Nasal cavity respiratory epithelium epithelial cell of viscerocranial mucosa (primary cell): ENCODE results near the gene GLMP. TPM values are rescaled to one million over a fixed set of nuclear protein-coding genes. Genes with fewer than 3 reads are reported as not detected.

Source experiments
- total RNA-seq: library from RNA; depleted of rRNA; stranded (reverse); fragments of >200 nt; gene quantifications from 2 replicates; pipeline ENCODE4 v1.2.3, GENCODE V29; 2014

The GLMP gene, protein sequence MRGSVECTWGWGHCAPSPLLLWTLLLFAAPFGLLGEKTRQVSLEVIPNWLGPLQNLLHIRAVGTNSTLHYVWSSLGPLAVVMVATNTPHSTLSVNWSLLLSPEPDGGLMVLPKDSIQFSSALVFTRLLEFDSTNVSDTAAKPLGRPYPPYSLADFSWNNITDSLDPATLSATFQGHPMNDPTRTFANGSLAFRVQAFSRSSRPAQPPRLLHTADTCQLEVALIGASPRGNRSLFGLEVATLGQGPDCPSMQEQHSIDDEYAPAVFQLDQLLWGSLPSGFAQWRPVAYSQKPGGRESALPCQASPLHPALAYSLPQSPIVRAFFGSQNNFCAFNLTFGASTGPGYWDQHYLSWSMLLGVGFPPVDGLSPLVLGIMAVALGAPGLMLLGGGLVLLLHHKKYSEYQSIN
- total RNA-seq, result 27.0 and 28.6 TPM in 2 replicates

GRCh38 chr1:156295391-156295947, at the start of gene GLMP:
TSS of gene GLMP (minus strand) at chr1:156295679. CDS start at chr1:156295645, 34 bp downstream.

DNA sequence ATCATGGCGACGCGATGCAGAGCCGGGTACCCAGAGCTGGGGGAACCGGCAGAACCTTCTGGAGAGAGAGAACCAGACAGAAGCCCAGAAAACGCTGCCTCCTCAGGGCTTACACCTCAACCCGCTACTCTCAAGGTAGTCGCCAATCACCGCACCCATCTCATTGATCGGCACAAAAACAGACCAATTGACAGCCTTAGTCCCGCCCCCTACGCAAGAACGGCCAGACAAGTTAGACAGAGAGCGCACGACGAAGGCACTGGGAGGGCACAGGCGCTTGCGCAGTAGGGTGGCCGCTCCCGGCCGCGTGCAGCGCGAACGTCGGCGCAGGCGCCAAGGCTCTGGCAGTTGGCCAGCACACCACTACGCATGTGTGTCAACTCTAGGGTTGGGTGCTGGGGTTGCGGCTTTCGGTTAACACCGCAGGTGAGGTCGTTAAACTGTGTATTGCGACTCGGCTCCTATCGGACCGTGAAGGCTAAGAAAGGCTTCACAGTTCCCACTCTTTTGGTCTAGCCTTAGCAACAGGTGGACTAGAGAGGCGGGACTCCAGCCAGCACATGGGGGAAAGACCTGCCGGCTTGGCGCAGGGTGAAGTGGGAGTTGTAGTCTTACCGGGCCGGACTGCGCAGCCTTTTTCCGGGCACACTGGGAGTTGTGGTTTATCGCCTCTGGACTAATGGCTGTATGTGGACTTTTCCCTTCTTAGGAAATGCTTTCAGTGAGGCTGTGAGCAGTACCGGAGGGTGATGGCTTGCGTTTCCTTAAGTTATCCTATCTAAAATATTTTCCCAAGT, 42.9 kb upstream of the GLMP start, which contains the start of the genes CCT3 and TSACC:
Gene CCT3 (minus strand): TSS at position 113 of the 797 bp plus-strand sequence. CDS start 108 bp downstream, at position 5.
Gene TSACC (plus strand): TSS at position 347 of the 797 bp plus-strand sequence. CDS start 1,232 bp downstream, outside the sequence.

DNA sequence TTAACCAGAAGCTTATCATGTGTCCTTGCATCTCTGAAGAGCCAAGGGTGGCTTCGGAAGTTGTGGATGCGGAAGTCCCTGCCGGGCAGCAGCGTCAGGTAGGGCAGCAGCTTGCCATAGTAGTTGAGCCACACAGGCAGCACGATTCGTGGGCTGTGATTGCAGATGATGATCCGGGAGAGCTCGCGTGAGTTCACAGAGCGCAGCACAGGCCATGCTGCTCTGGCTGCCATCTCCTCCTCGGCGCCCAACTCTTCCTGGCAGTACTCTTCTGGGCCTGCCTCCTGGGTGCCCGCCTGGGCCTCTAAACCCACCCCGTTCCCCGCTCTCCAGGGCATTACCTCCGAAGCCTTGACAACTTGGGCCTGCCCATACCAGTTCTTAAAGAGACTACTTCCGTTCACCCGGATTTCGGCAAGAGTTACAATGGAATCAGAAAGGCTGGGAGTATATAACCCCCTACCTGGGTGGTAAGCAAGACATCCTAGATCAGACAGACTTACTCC, 3.4 kb upstream of the GLMP start, which contains the start of gene VHLL:
Gene VHLL (minus strand): TSS at position 456 of the 506 bp plus-strand sequence. CDS start 118 bp downstream, at position 338.

DNA sequence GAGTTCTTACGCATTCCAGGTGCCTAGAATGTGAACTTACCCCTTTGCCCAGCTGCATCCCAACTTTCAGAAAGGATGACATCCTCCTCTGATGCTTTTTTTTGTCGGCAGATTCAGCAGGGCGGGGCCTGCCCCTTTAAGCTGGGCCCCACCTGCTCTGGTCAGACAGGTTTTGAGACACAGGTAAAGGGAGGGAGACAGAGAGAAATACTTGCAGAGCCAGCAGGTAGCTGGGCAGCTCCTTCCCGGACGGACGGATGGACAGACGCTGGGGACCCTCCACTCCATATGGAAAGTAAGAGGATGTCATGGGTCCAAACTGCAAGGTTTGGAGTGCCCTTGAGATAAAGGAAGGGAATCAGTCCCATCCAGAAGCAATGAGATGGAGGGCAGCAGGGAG, 11.4 kb downstream of the GLMP start, which contains the start of gene TMEM79:
Gene TMEM79 (plus strand): TSS at position 214 of the 400 bp plus-strand sequence. CDS start 902 bp downstream, outside the sequence.

GRCh38 chr1:156282479-156283222, 12.8 kb downstream of the GLMP start, which contains the start of gene SMG5:
TSS of gene SMG5 (minus strand) at chr1:156282825. CDS start at chr1:156282680, 145 bp downstream.

GRCh38 chr1:156247460-156248322, 47.8 kb downstream of the GLMP start, which contains the start of gene PAQR6:
TSS of gene PAQR6 (minus strand) at chr1:156248056. CDS start at chr1:156246731, 1,325 bp downstream.

Other genes starting within 250 kb of the GLMP start
- gene UBQLN4, start 241.9 kb downstream of the GLMP start, total RNA-seq, result 18.5 and 26.7 TPM in 2 replicates
- 60.7 and 67.3 TPM in 2 replicates for gene LAMTOR2, start 240.9 kb downstream of the GLMP start, total RNA-seq
- 46.8 and 48.7 TPM in 2 replicates for gene RAB25, start 234.5 kb downstream of the GLMP start, total RNA-seq
- 1.7 and 6.0 TPM in 2 replicates for gene MEX3A, start 213.2 kb downstream of the GLMP start, total RNA-seq
- 455 and 618 TPM in 2 replicates for gene LMNA, start 181.0 kb downstream of the GLMP start, total RNA-seq
- gene SEMA4A, start 142.1 kb downstream of the GLMP start, total RNA-seq, result 3.8 and 11.9 TPM in 2 replicates
- 9.2 and 14.5 TPM in 2 replicates for gene SLC25A44, start 101.6 kb downstream of the GLMP start, total RNA-seq
- 21.2 and 44.4 TPM in 2 replicates for gene PMF1, start 82.7 kb downstream of the GLMP start, total RNA-seq
- under 0.01 and 0.07 TPM in 2 replicates for gene BGLAP, start 53.5 kb downstream of the GLMP start, total RNA-seq
- 0.34 and 1.1 TPM in 2 replicates for gene PAQR6, start 47.6 kb downstream of the GLMP start, total RNA-seq
- gene SMG5, start 12.9 kb downstream of the GLMP start, total RNA-seq, result 47.8 and 91.1 TPM in 2 replicates
- gene TMEM79, start 11.4 kb downstream of the GLMP start, total RNA-seq, result 9.2 and 16.1 TPM in 2 replicates
- gene VHLL, start 3.6 kb upstream of the GLMP start, total RNA-seq, result 0.57 TPM in 1 of 2 replicates, not detected in the other
- gene CCT3, start 42.6 kb upstream of the GLMP start, total RNA-seq, result 352 and 394 TPM in 2 replicates
- 0.34 and 0.36 TPM in 2 replicates for gene TSACC, start 42.8 kb upstream of the GLMP start, total RNA-seq
- under 0.01 TPM in 1 of 2 replicates, not detected in the other for gene RHBG, start 73.5 kb upstream of the GLMP start, total RNA-seq
- gene MEF2D, start 205.1 kb upstream of the GLMP start, total RNA-seq, result 4.8 and 10.3 TPM in 2 replicates